WTC11 (cell line): ENCODE data around the gene GMIP. TPM values are rescaled to one million over a fixed set of nuclear protein-coding genes. Genes with fewer than 3 reads are reported as not detected.

Experiments used
- ATAC-seq: fragments of 200-7000 bp; cut with Tn5 transposase; 2 replicates; pipeline ENCODE4 v1.10.0; 2021; ENCODE audit warnings: mild to moderate bottlenecking, moderate library complexity
- CTCF ChIA-PET: fragments of 300-600 bp; sonication (Branson Sonifier 250); formaldehyde crosslinking; loops from one replicate; lab custom pipeline; 2021; ENCODE audit warnings: antibody characterized with exemption; lab: Charles Lee
- POLR2A ChIA-PET: fragments of 350-600 bp; sonication (Branson Sonifier 250); formaldehyde crosslinking; loops from one replicate; lab custom pipeline; 2021; ENCODE audit warnings: antibody characterized with exemption; lab: Charles Lee
- DNase-seq: peaks from one replicate; pipeline ENCODE4 v3.0.0; 2021; ENCODE audit warnings: low spot score
- H3K27ac Mint-ChIP-seq: 2 replicates; pipeline ENCODE4 v1.8.0; 2021; ENCODE audit warnings: mixed read lengths
- H3K27me3 Mint-ChIP-seq: 2 replicates; pipeline ENCODE4 v1.8.0; 2021; ENCODE audit warnings: low read depth, mild to moderate bottlenecking, moderate library complexity, mixed read lengths
- H3K36me3 Mint-ChIP-seq: 2 replicates; pipeline ENCODE4 v1.8.0; 2021; ENCODE audit warnings: mixed read lengths
- H3K4me1 Mint-ChIP-seq: 2 replicates; pipeline ENCODE4 v1.8.0; 2022; ENCODE audit warnings: mixed read lengths
- H3K4me3 Mint-ChIP-seq: 2 replicates; pipeline ENCODE4 v1.8.0; 2021; ENCODE audit warnings: mild to moderate bottlenecking, moderate library complexity, mixed read lengths
- H3K9me3 Mint-ChIP-seq: 2 replicates; pipeline ENCODE4 v1.8.0; 2021; ENCODE audit warnings: mixed read lengths
- AFF4 ChIP-seq: sonication (generic); formaldehyde crosslinking; IDR thresholded peaks from 2 replicates; pipeline ENCODE4 v1.8.1; 2023; ENCODE audit warnings: mild to moderate bottlenecking, missing genetic modification reagents, borderline replicate concordance
- E2F4 ChIP-seq: sonication (generic); formaldehyde crosslinking; IDR thresholded peaks from 2 replicates; pipeline ENCODE4 v1.8.1; 2022; ENCODE audit warnings: low read depth, mild to moderate bottlenecking, moderate library complexity, missing genetic modification reagents, borderline replicate concordance
- MYBL2 ChIP-seq: sonication (generic); formaldehyde crosslinking; IDR thresholded peaks from 2 replicates; pipeline ENCODE4 v1.8.1; 2023; ENCODE audit warnings: mild to moderate bottlenecking, moderate library complexity, missing genetic modification reagents
- OVOL2 ChIP-seq: fragments of 250-450 bp; sonication (Bioruptor Pico); IDR thresholded peaks from 2 replicates; pipeline ENCODE4 v1.9.0; 2021; ENCODE audit warnings: mild to moderate bottlenecking, borderline replicate concordance
- TP53 ChIP-seq: sonication (generic); formaldehyde crosslinking; IDR thresholded peaks from 2 replicates; pipeline ENCODE4 v1.8.1; 2023; ENCODE audit warnings: mild to moderate bottlenecking, missing genetic modification reagents
- total RNA-seq: library from RNA; stranded (reverse); gene quantifications from 3 replicates; pipeline ENCODE4 v1.2.3, GENCODE V29; 2021
- TF ChIP-seq, protein P1 (sequence below): fragments of 250-450 bp; sonication (Bioruptor Pico); IDR thresholded peaks from 2 replicates; pipeline ENCODE4 v1.9.0; 2021; ENCODE audit warnings: mild to moderate bottlenecking, borderline replicate concordance
- TF ChIP-seq, protein P2 (sequence below): sonication (generic); formaldehyde crosslinking; IDR thresholded peaks from 2 replicates; pipeline ENCODE4 v1.8.1; 2022; ENCODE audit warnings: missing genetic modification reagents, borderline replicate concordance
- TF ChIP-seq, protein P3 (sequence below): sonication (generic); formaldehyde crosslinking; IDR thresholded peaks from 2 replicates; pipeline ENCODE4 v1.8.1; 2022; ENCODE audit warnings: mild to moderate bottlenecking, moderate library complexity, missing genetic modification reagents
- TF ChIP-seq, protein P4 (sequence below): sonication (generic); formaldehyde crosslinking; IDR thresholded peaks from 2 replicates; pipeline ENCODE4 v1.8.1; 2023; ENCODE audit warnings: mild to moderate bottlenecking, moderate library complexity, missing genetic modification reagents
- TF ChIP-seq, protein P5 (sequence below): fragments of 200-600 bp; IDR thresholded peaks from 2 replicates; pipeline ENCODE4 v1.8.0; 2022; ENCODE audit warnings: antibody characterized with exemption
- TF ChIP-seq, protein P6 (sequence below): sonication (generic); formaldehyde crosslinking; IDR thresholded peaks from 2 replicates; pipeline ENCODE4 v1.8.1; 2023; ENCODE audit warnings: mild to moderate bottlenecking, missing genetic modification reagents

The GMIP gene
- total RNA-seq, 1 experiment from 2014 or later: 23.0 TPM

DNA sequence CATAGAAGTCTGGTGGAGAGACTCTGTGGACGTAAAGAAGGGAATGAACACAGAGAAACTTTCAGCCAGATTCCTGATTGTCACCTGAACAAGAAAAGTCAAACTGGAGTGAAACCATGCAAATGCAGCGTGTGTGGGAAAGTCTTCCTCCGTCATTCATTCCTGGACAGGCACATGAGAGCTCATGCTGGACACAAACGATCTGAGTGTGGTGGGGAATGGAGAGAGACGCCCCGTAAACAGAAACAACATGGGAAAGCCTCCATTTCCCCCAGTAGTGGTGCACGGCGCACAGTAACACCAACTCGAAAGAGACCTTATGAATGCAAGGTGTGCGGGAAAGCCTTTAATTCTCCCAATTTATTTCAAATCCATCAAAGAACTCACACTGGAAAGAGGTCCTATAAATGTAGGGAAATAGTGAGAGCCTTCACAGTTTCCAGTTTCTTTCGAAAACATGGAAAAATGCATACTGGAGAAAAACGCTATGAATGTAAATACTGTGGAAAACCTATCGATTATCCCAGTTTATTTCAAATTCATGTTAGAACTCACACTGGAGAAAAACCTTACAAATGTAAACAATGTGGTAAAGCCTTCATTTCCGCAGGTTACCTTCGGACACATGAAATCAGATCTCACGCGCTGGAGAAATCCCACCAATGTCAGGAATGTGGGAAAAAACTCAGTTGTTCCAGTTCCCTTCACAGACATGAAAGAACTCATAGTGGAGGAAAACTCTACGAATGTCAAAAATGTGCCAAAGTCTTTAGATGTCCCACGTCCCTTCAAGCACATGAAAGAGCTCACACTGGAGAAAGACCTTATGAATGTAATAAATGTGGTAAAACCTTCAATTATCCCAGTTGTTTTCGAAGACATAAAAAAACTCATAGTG is 36.0 kb upstream of the GMIP start:
- Mint-ChIP-seq H3K27me3 (no peaks in the 10 kb centered on the region), H3K4me3 (no peak overlapping the region), H3K36me3 (peaks cover 83% of the 10 kb centered on the region), H3K9me3 (peaks cover 8% of the 10 kb centered on the region), H3K4me1 (0 out of 2 replicates have a peak, but pooled peaks cover 3% of the 10 kb centered on the region), H3K27ac (no peak overlapping the region)
- POLR2A ChIA-PET: no interaction called here
- ATAC-seq (no peak), DNase-seq (peak; percentile 1)
- CTCF ChIA-PET: no interaction called here
- TF ChIP-seq, protein P1, sequence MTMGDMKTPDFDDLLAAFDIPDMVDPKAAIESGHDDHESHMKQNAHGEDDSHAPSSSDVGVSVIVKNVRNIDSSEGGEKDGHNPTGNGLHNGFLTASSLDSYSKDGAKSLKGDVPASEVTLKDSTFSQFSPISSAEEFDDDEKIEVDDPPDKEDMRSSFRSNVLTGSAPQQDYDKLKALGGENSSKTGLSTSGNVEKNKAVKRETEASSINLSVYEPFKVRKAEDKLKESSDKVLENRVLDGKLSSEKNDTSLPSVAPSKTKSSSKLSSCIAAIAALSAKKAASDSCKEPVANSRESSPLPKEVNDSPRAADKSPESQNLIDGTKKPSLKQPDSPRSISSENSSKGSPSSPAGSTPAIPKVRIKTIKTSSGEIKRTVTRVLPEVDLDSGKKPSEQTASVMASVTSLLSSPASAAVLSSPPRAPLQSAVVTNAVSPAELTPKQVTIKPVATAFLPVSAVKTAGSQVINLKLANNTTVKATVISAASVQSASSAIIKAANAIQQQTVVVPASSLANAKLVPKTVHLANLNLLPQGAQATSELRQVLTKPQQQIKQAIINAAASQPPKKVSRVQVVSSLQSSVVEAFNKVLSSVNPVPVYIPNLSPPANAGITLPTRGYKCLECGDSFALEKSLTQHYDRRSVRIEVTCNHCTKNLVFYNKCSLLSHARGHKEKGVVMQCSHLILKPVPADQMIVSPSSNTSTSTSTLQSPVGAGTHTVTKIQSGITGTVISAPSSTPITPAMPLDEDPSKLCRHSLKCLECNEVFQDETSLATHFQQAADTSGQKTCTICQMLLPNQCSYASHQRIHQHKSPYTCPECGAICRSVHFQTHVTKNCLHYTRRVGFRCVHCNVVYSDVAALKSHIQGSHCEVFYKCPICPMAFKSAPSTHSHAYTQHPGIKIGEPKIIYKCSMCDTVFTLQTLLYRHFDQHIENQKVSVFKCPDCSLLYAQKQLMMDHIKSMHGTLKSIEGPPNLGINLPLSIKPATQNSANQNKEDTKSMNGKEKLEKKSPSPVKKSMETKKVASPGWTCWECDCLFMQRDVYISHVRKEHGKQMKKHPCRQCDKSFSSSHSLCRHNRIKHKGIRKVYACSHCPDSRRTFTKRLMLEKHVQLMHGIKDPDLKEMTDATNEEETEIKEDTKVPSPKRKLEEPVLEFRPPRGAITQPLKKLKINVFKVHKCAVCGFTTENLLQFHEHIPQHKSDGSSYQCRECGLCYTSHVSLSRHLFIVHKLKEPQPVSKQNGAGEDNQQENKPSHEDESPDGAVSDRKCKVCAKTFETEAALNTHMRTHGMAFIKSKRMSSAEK (CRISPR knock-in tag): no peak
- TF ChIP-seq, protein P2, sequence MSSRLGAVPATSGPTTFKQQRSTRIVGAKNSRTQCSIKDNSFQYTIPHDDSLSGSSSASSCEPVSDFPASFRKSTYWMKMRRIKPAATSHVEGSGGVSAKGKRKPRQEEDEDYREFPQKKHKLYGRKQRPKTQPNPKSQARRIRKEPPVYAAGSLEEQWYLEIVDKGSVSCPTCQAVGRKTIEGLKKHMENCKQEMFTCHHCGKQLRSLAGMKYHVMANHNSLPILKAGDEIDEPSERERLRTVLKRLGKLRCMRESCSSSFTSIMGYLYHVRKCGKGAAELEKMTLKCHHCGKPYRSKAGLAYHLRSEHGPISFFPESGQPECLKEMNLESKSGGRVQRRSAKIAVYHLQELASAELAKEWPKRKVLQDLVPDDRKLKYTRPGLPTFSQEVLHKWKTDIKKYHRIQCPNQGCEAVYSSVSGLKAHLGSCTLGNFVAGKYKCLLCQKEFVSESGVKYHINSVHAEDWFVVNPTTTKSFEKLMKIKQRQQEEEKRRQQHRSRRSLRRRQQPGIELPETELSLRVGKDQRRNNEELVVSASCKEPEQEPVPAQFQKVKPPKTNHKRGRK: no peak
- TF ChIP-seq, protein P3, sequence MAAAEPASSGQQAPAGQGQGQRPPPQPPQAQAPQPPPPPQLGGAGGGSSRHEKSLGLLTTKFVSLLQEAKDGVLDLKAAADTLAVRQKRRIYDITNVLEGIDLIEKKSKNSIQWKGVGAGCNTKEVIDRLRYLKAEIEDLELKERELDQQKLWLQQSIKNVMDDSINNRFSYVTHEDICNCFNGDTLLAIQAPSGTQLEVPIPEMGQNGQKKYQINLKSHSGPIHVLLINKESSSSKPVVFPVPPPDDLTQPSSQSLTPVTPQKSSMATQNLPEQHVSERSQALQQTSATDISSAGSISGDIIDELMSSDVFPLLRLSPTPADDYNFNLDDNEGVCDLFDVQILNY (CRISPR knock-in tag): no peak
- TF ChIP-seq, protein P4, sequence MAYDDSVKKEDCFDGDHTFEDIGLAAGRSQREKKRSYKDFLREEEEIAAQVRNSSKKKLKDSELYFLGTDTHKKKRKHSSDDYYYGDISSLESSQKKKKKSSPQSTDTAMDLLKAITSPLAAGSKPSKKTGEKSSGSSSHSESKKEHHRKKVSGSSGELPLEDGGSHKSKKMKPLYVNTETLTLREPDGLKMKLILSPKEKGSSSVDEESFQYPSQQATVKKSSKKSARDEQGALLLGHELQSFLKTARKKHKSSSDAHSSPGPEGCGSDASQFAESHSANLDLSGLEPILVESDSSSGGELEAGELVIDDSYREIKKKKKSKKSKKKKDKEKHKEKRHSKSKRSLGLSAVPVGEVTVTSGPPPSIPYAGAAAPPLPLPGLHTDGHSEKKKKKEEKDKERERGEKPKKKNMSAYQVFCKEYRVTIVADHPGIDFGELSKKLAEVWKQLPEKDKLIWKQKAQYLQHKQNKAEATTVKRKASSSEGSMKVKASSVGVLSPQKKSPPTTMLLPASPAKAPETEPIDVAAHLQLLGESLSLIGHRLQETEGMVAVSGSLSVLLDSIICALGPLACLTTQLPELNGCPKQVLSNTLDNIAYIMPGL (CRISPR knock-in tag): no peak
- TF ChIP-seq OVOL2 (CRISPR knock-in tag) (no peak), E2F4 (CRISPR knock-in tag) (no peak)
- TF ChIP-seq, all 79 proteins: peak for 0

GRCh38 chr19:19677579-19677978 is 34.1 kb upstream of the GMIP start:
- POLR2A ChIA-PET: no interaction called here
- no peak for DNase-seq
- Mint-ChIP-seq H3K4me1 (0 out of 2 replicates have a peak, but pooled peaks cover 3% of the 10 kb centered on the region), H3K9me3 (0 out of 2 replicates have a peak, but pooled peaks cover 3% of the 10 kb centered on the region), H3K27me3 (no peaks in the 10 kb centered on the region), H3K36me3 (peaks cover 75% of the 10 kb centered on the region), H3K27ac (0 out of 2 replicates have a peak overlapping the region, but pooled peaks have one; percentile 50), H3K4me3 (no peak overlapping the region)
- no peak for ATAC-seq
- CTCF ChIA-PET: no interaction called here
- TF ChIP-seq TP53 (CRISPR knock-in tag) (no peak), MYBL2 (CRISPR knock-in tag) (no peak), AFF4 (CRISPR knock-in tag) (no peak)
- TF ChIP-seq, protein P5, sequence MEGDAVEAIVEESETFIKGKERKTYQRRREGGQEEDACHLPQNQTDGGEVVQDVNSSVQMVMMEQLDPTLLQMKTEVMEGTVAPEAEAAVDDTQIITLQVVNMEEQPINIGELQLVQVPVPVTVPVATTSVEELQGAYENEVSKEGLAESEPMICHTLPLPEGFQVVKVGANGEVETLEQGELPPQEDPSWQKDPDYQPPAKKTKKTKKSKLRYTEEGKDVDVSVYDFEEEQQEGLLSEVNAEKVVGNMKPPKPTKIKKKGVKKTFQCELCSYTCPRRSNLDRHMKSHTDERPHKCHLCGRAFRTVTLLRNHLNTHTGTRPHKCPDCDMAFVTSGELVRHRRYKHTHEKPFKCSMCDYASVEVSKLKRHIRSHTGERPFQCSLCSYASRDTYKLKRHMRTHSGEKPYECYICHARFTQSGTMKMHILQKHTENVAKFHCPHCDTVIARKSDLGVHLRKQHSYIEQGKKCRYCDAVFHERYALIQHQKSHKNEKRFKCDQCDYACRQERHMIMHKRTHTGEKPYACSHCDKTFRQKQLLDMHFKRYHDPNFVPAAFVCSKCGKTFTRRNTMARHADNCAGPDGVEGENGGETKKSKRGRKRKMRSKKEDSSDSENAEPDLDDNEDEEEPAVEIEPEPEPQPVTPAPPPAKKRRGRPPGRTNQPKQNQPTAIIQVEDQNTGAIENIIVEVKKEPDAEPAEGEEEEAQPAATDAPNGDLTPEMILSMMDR: no peak
- TF ChIP-seq, protein P6, sequence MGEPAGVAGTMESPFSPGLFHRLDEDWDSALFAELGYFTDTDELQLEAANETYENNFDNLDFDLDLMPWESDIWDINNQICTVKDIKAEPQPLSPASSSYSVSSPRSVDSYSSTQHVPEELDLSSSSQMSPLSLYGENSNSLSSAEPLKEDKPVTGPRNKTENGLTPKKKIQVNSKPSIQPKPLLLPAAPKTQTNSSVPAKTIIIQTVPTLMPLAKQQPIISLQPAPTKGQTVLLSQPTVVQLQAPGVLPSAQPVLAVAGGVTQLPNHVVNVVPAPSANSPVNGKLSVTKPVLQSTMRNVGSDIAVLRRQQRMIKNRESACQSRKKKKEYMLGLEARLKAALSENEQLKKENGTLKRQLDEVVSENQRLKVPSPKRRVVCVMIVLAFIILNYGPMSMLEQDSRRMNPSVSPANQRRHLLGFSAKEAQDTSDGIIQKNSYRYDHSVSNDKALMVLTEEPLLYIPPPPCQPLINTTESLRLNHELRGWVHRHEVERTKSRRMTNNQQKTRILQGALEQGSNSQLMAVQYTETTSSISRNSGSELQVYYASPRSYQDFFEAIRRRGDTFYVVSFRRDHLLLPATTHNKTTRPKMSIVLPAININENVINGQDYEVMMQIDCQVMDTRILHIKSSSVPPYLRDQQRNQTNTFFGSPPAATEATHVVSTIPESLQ (CRISPR knock-in tag): no peak
- TF ChIP-seq, protein P2: no peak
